Karpas-422 (cell line): ENCODE measurements around the gene NUP188. TPM values are rescaled to one million over a fixed set of nuclear protein-coding genes. Genes with fewer than 3 reads are reported as not detected.

ENCODE experiments used
- DNase-seq: peaks from one replicate; pipeline ENCODE4 v3.0.0-alpha.2; 2015
- H2AFZ ChIP-seq: fragments of 200-600 bp; sonication (generic); 2 replicates; pipeline ENCODE4 v1.6.1; 2014; ENCODE audit warnings: antibody characterized with exemption, low read length, mixed read lengths
- H3K27ac ChIP-seq: fragments of 200-600 bp; sonication (generic); 2 replicates; pipeline ENCODE4 v1.5.1; 2014; ENCODE audit warnings: mild to moderate bottlenecking, low read length, moderate library complexity
- H3K27me3 ChIP-seq: fragments of 200-600 bp; sonication (generic); 2 replicates; pipeline ENCODE4 v1.6.1; 2014; ENCODE audit warnings: low read length, mixed read lengths
- H3K36me3 ChIP-seq: fragments of 200-600 bp; sonication (generic); 2 replicates; pipeline ENCODE4 v1.6.1; 2014; ENCODE audit warnings: low read length, mixed read lengths; ENCODE audit not compliant: insufficient read depth
- H3K4me1 ChIP-seq: fragments of 200-600 bp; sonication (generic); 2 replicates; pipeline ENCODE4 v1.6.1; 2014; ENCODE audit warnings: mild to moderate bottlenecking, low read length, mixed read lengths
- H3K4me2 ChIP-seq: fragments of 200-600 bp; sonication (generic); 2 replicates; pipeline ENCODE4 v1.6.1; 2014; ENCODE audit warnings: low read length, low read depth, mild to moderate bottlenecking; ENCODE audit not compliant: poor library complexity, severe bottlenecking
- H3K4me3 ChIP-seq: fragments of 200-600 bp; sonication (generic); 2 replicates; pipeline ENCODE4 v1.5.1; 2014; ENCODE audit warnings: mild to moderate bottlenecking, antibody characterized with exemption, low read length, mixed read lengths
- H3K79me2 ChIP-seq: fragments of 200-600 bp; sonication (generic); 2 replicates; pipeline ENCODE4 v1.6.1; 2014; ENCODE audit warnings: mild to moderate bottlenecking, low read length, mixed read lengths
- H3K9ac ChIP-seq: fragments of 200-600 bp; sonication (generic); 2 replicates; pipeline ENCODE4 v1.6.0; 2014; ENCODE audit warnings: low read length
- H3K9me2 ChIP-seq: fragments of 200-600 bp; sonication (generic), shearing (Covaris generic); replicated peaks from 2 replicates; pipeline ENCODE4 v1.6.0; 2014; ENCODE audit warnings: mild to moderate bottlenecking, low read length, moderate library complexity; ENCODE audit not compliant: insufficient read depth
- H3K9me3 ChIP-seq: fragments of 300-700, 200-600 bp; sonication (generic); 2 replicates; pipeline ENCODE4 v1.6.1; 2014; ENCODE audit warnings: low read length, mixed read lengths
- H4K20me1 ChIP-seq: fragments of 200-600 bp; sonication (generic); 2 replicates; pipeline ENCODE4 v1.6.1; 2014; ENCODE audit warnings: mild to moderate bottlenecking, antibody characterized with exemption, low read length, low read depth; ENCODE audit not compliant: insufficient read depth
- total RNA-seq: library from RNA; depleted of rRNA; stranded (reverse); fragments of >200 nt; shearing (Covaris generic); gene quantifications from 2 replicates; pipeline ENCODE4 v1.2.3, GENCODE V29; 2014; ENCODE audit warnings: low replicate concordance

The NUP188 gene
- total RNA-seq, 1 experiment from 2014 or later: 32.1 TPM

GRCh38 chr9:129036241-129036922, 88.9 kb downstream of the NUP188 start, which contains the start of gene MIGA2:
MIGA2 (plus strand) TSS chr9:129036626; CDS start chr9:129040595, 3,969 bp downstream.
- Histone ChIP-seq H3K36me3 (no peaks in the 10 kb centered on the region), H3K4me3 (peak within 1 kb of the TSS; percentile 96), H3K27me3 (no peaks in the 10 kb centered on the region), H3K9ac (peak within 1 kb of the TSS; percentile 92), H3K79me2 (peaks cover 36% of the 10 kb centered on the region), H3K4me1 (peaks cover 18% of the 10 kb centered on the region), H3K27ac (no peak within 1 kb of the TSS), H3K9me3 (no peaks in the 10 kb centered on the region), H2AFZ (peak within 1 kb of the TSS; percentile 99), H3K4me2 (peak within 1 kb of the TSS; percentile 92), H4K20me1 (peaks cover 14% of the 10 kb centered on the region; the same call in 1 of the 2 replicates), H3K9me2 (no peaks in the 10 kb centered on the region)
- DNase-seq: peak; percentile 99

- Histone ChIP-seq H3K4me2 (peak overlapping the region; percentile 89), H2AFZ (peak overlapping the region; percentile 53; the same call in 1 of the 2 replicates), H3K27me3 (no peaks in the 10 kb centered on the region), H3K27ac (no peak overlapping the region), H3K4me1 (peaks cover 18% of the 10 kb centered on the region), H3K36me3 (peaks cover 4% of the 10 kb centered on the region; the same call in 1 of the 2 replicates), H3K4me3 (peak overlapping the region; percentile 96), H4K20me1 (peaks cover 14% of the 10 kb centered on the region; the same call in 1 of the 2 replicates), H3K9me2 (no peaks in the 10 kb centered on the region), H3K9me3 (no peaks in the 10 kb centered on the region), H3K9ac (peak overlapping the region; percentile 92), H3K79me2 (peaks cover 42% of the 10 kb centered on the region)
- DNase-seq: peak; percentile 61
Observed at GRCh38 chr9:129036923-129037766, 89.6 kb downstream of the NUP188 start.

- H3K9me2 ChIP-seq: no peaks in the 10 kb centered on the region
- H3K27ac ChIP-seq: no peak overlapping the region
- H3K9ac ChIP-seq: peak overlapping the region; percentile 92
- H3K4me2 ChIP-seq: peak overlapping the region; percentile 89
- no peaks in the 10 kb centered on the region for H3K27me3 ChIP-seq
- no peak overlapping the region for H2AFZ ChIP-seq
- H3K4me3 ChIP-seq: peak overlapping the region; percentile 96
- peaks cover 4% of the 10 kb centered on the region; the same call in 1 of the 2 replicates for H3K36me3 ChIP-seq
- no peaks in the 10 kb centered on the region for H3K9me3 ChIP-seq
- DNase-seq: no peak
- peaks cover 18% of the 10 kb centered on the region for H3K4me1 ChIP-seq
- peaks cover 14% of the 10 kb centered on the region; the same call in 1 of the 2 replicates for H4K20me1 ChIP-seq
- peaks cover 42% of the 10 kb centered on the region for H3K79me2 ChIP-seq
Observed at GRCh38 chr9:129037767-129038098, 90.2 kb downstream of the NUP188 start.

GRCh38 chr9:129038109-129038852, 90.8 kb downstream of the NUP188 start:
- Histone ChIP-seq H3K79me2 (peaks cover 42% of the 10 kb centered on the region), H3K9me2 (no peaks in the 10 kb centered on the region), H3K9ac (peak overlapping the region; percentile 92), H3K4me3 (peak overlapping the region; percentile 96), H3K9me3 (no peaks in the 10 kb centered on the region), H3K4me2 (peak overlapping the region; percentile 89), H4K20me1 (peaks cover 14% of the 10 kb centered on the region; the same call in 1 of the 2 replicates), H3K4me1 (peaks cover 18% of the 10 kb centered on the region), H3K36me3 (peaks cover 4% of the 10 kb centered on the region; the same call in 1 of the 2 replicates), H2AFZ (no peak overlapping the region), H3K27me3 (no peaks in the 10 kb centered on the region), H3K27ac (no peak overlapping the region)
- no peak for DNase-seq

- no peak for DNase-seq
- no peak overlapping the region for H3K4me2 ChIP-seq
- peaks cover 4% of the 10 kb centered on the region; the same call in 1 of the 2 replicates for H3K36me3 ChIP-seq
- H3K27me3 ChIP-seq: no peaks in the 10 kb centered on the region
- H2AFZ ChIP-seq: no peak overlapping the region
- peaks cover 42% of the 10 kb centered on the region for H3K79me2 ChIP-seq
- peaks cover 18% of the 10 kb centered on the region for H3K4me1 ChIP-seq
- no peak overlapping the region for H3K9ac ChIP-seq
- H4K20me1 ChIP-seq: peaks cover 14% of the 10 kb centered on the region; the same call in 1 of the 2 replicates
- H3K4me3 ChIP-seq: no peak overlapping the region
- no peaks in the 10 kb centered on the region for H3K9me3 ChIP-seq
- H3K9me2 ChIP-seq: no peaks in the 10 kb centered on the region
- no peak overlapping the region for H3K27ac ChIP-seq
Observed at GRCh38 chr9:129040113-129040643, 92.7 kb downstream of the NUP188 start.

- Histone ChIP-seq H3K27me3 (no peaks in the 10 kb centered on the region), H3K9me2 (no peaks in the 10 kb centered on the region), H3K9me3 (no peaks in the 10 kb centered on the region), H3K79me2 (peaks cover 37% of the 10 kb centered on the region), H3K36me3 (peaks cover 4% of the 10 kb centered on the region; the same call in 1 of the 2 replicates), H3K4me1 (peaks cover 13% of the 10 kb centered on the region), H3K4me2 (no peak overlapping the region), H3K9ac (no peak overlapping the region), H3K4me3 (no peak overlapping the region), H3K27ac (no peak overlapping the region), H2AFZ (no peak overlapping the region), H4K20me1 (peaks cover 14% of the 10 kb centered on the region; the same call in 1 of the 2 replicates)
- no peak for DNase-seq
Observed at GRCh38 chr9:129042016-129042415, 94.5 kb downstream of the NUP188 start.

GRCh38 chr9:129052592-129052991, 105.1 kb downstream of the NUP188 start:
- Histone ChIP-seq H3K9me2 (no peaks in the 10 kb centered on the region), H3K4me1 (no peaks in the 10 kb centered on the region), H3K27ac (no peak overlapping the region), H2AFZ (no peak overlapping the region), H3K36me3 (peaks cover 4% of the 10 kb centered on the region; the same call in 1 of the 2 replicates), H3K9ac (no peak overlapping the region), H3K4me3 (no peak overlapping the region), H3K79me2 (no peaks in the 10 kb centered on the region), H3K9me3 (no peaks in the 10 kb centered on the region), H4K20me1 (no peaks in the 10 kb centered on the region), H3K27me3 (no peaks in the 10 kb centered on the region), H3K4me2 (no peak overlapping the region)
- no peak for DNase-seq
